DMS153 treated with DMSO at 0.1 percent for 48 hours (cell line): ENCODE results near the gene ADGRG6.

ENCODE experiments used
- DNase-seq: peaks from one replicate; lab custom pipeline; 2025; ENCODE audit not compliant: unreplicated experiment; lab: John Stamatoyannopoulos, UW

Gene ADGRG6

GRCh38 chr6:142476452-142476851 lies 174.6 kb downstream of the ADGRG6 start:
- DNase-seq: no peak

DNA sequence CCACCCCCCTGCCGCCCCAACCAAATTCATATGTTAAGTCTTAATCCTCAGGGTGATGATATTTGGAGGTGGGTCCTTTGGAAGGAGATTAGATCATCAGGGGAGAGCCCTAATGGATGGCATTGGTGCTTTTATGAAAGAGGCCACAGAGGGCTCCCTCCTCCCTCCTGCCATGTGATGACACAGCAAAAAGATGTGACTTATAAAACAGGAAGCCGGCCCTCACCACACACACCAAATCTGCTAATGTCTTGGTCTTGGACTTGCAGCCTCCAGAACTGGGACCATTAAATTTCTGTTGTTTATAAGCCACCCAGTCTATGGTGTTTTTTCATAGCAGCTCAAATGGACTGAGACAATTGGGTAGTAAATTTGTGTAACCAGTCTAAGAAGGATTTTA lies 176.3 kb downstream of the ADGRG6 start:
- no peak for DNase-seq

DNA sequence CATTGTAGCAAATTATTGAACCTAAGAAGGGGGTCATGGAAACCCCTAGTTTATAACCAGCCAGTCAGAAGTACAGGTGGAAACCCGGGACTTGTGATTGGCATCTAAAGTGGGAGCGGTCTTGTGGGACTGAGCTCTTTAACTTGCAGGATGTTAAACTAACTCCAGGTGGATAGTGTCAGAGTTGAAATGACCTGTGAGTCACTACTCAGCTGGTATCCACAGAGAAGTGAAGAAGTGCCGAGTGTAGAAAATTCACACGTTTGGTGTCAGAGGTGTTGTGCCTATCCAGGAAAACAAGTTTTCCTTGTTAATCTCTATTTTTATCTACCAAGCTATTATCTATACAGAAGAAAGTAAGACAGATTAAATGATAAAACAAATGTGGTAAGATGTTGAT lies 179.7 kb downstream of the ADGRG6 start:
- DNase-seq: no peak

DNA sequence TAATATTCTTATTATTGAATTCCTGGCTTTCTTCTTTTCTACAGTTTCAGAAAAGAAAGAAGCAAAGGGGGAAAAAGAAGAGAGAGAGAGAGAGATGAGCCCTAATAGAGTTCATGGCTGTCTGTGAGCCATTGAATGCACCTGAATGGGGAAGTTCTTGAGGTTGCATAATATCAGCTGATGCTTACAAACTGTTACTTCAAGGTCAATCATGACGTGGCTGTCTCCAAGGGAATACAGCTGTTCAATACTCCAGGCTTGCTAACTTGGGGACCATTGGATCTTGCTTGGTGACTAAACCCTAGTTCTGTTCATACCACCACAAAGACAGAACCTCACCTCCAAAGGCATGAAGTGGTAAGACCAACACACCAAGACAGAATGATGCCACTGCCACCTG lies 180.4 kb downstream of the ADGRG6 start:
- no peak for DNase-seq

DNA sequence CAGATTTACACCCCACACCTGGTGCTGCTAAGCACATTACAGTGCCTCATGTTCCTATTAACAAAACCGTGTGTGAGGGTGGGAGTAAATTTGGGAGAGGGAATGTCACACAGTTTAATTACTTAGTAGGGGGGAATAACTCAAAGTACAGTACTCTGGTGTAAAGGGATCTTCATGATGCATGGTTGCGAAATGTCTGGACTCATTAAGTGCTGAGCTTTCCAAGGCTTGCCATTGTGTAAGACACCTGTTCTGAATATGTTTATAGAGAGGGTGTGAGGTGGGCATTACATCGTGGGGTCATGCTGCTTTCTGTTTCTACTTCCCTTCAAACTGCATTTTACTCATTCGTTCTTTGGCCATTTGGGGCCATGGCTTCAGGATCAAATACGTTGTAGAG lies 181.2 kb downstream of the ADGRG6 start:
- no peak for DNase-seq

GRCh38 chr6:142485256-142485655 lies 183.4 kb downstream of the ADGRG6 start:
- DNase-seq: no peak

DNA sequence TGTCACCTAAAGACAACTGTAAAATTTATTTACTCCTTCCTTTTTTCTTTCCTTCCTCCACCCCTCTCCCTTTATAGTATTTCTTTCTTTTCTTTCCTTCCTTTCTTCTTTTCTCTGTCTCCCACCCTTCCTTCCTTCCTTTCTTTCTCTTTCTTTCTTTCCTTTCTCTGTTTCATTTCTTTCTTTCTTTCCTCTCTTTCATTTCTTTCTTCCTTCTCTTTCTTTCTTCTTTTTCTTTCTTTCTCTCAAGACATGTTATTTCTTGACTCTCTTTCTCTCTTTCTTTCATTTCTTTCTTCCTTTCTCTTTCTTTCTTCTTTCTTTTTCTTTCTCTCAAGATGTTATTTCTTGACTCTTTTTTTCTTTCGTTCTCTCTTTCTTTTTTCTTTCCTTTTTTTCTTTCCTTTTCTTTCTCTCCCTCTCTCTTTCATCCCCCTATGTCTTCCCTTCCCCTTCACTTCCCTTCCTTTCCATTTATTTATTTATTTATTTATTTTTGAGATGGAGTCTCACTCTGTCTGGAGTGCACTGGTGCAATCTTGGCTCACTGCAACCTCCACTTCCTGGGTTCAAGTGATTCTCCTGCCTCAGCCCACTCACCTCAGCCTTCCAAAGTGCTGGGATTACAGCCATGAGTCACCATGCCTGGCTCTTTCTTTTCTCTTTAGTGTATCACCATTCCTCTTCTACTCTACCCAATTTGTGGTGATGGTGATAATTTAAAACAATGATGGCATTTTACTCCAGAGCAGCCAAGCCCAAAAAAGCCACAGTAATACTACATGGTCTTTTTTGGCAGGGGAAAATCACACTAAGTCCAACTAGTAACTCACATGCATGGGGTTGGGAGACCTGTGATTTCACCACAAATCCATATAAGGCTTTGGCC lies 188.2 kb downstream of the ADGRG6 start:
- DNase-seq: no peak
